Measurements from ENCODE around the gene ZNF487. TPM values are rescaled to one million over a fixed set of nuclear protein-coding genes. Genes with fewer than 3 reads are reported as not detected.
A peak's percentile ranks its signal among the peaks of the same experiment; 100 is the strongest.
"Not testable (repeated sequence)": the region's sequence is repeated elsewhere in the genome, so short reads cannot be mapped to it uniquely, and the experiment has no call there.

The ZNF487 gene
- polyA plus RNA-seq, 1 experiment = 4.5 TPM

- ChIA-PET POLR2A (no interaction called here), CTCF (no interaction called here)
- no peak for DNase-seq (ENCODE audit: low read depth)
- no peak for TF ChIP-seq CTCF (IDR thresholded peaks at IDR 0.05; ENCODE audit: insufficient read depth, low read depth, low read length)
- no peaks in the 10 kb centered on the region for H3K27me3 ChIP-seq (ENCODE audit: control insufficient read depth, insufficient read depth, low read length)
- H3K36me3 ChIP-seq (ENCODE audit: control insufficient read depth, insufficient read depth, low read length) = no peaks in the 10 kb centered on the region
- no peak overlapping the region for H3K4me3 ChIP-seq (ENCODE audit: low read depth, low read length)
These were observed 15.5 kb downstream of the ZNF487 start for GRCh38 chr10:43452356-43452914.

DNA sequence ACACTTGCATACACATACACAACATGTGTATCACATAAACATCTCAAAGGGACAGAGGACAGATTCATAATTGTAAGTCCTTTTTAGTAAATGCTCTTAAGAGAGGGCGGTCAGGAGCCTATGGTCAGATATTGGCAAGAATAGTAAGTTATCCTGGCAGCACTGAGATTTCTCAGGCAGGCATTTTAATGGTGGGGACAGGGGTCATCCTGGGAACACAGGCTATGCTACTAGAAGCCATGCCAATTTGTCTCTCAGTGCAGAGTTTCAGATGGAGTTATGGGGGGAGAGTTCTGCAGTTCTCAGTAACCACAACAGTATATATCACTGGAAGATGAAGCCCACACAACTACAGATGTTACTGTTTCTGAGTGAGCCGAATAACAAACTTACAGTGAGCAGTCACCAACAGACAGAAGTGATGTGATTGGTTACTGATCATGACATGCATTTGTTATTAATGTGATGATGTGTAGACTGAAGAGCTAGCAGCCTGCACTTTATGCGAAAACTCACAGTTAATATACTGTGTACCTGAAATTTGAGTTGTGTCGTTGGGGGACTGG is 16.4 kb downstream of the ZNF487 start:
- no peaks in the 10 kb centered on the region for H3K27me3 ChIP-seq (ENCODE audit: control insufficient read depth, insufficient read depth, low read length)
- POLR2A ChIA-PET = no interaction called here
- TF ChIP-seq CTCF (IDR thresholded peaks at IDR 0.05; ENCODE audit: insufficient read depth, low read depth, low read length) = no peak
- CTCF ChIA-PET = interaction anchor here (0.7 kb wide), 1 partner anchor 8 kb away, joined by 3 read pairs; no protein-coding TSS in a partner anchor
- H3K36me3 ChIP-seq (ENCODE audit: control insufficient read depth, insufficient read depth, low read length) = no peaks in the 10 kb centered on the region
- H3K4me3 ChIP-seq (ENCODE audit: low read depth, low read length) = no peak overlapping the region
- DNase-seq (ENCODE audit: low read depth) = no peak

DNA sequence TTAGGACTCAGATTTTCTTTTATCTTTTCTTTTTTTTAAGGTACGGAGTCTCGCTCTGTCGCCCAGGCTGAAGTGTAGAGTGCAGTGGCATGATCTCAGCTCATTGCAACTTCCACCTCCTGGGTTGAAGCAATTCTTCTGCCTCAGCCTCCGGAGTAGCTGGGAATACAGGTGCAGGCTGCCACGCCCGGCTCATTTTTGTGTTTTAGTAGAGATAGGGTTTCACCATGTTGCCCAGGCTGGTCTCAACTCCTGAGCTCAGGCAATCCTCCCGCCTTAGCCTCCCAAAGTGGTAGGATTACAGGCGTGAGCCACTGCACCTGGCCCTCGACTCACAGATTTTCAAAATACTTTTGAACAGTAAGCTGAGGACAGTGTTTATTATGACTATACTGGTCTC is 17.1 kb downstream of the ZNF487 start:
- DNase-seq (ENCODE audit: low read depth); H3K36me3 ChIP-seq (ENCODE audit: control insufficient read depth, insufficient read depth, low read length); POLR2A ChIA-PET; H3K27me3 ChIP-seq (ENCODE audit: control insufficient read depth, insufficient read depth, low read length); H3K4me3 ChIP-seq (ENCODE audit: low read depth, low read length); CTCF ChIA-PET: not testable (repeated sequence)

GRCh38 chr10:43456561-43456960 is 19.6 kb downstream of the ZNF487 start:
- CTCF ChIA-PET = interaction anchor here (1.1 kb wide), 1 partner anchor 36 kb away, joined by 3 read pairs; no protein-coding TSS in a partner anchor
- H3K27me3 ChIP-seq (ENCODE audit: control insufficient read depth, insufficient read depth, low read length); POLR2A ChIA-PET; H3K4me3 ChIP-seq (ENCODE audit: low read depth, low read length); DNase-seq (ENCODE audit: low read depth); H3K36me3 ChIP-seq (ENCODE audit: control insufficient read depth, insufficient read depth, low read length): not testable (repeated sequence)

GRCh38 chr10:43458227-43458626 is 21.3 kb downstream of the ZNF487 start:
- no peaks in the 10 kb centered on the region for H3K36me3 ChIP-seq (ENCODE audit: control insufficient read depth, insufficient read depth, low read length)
- CTCF ChIA-PET = interaction anchor here (0.7 to 1.1 kb wide), 3 partner anchors 62 to 379 kb away, joined by 3 read pairs; no protein-coding TSS in a partner anchor
- H3K4me3 ChIP-seq (ENCODE audit: low read depth, low read length) = no peak overlapping the region
- TF ChIP-seq CTCF (IDR thresholded peaks at IDR 0.05; ENCODE audit: insufficient read depth, low read depth, low read length) = no peak
- DNase-seq (ENCODE audit: low read depth) = no peak
- POLR2A ChIA-PET = no interaction called here
- H3K27me3 ChIP-seq (ENCODE audit: control insufficient read depth, insufficient read depth, low read length) = no peaks in the 10 kb centered on the region

- POLR2A ChIA-PET = no interaction called here
- TF ChIP-seq CTCF (IDR thresholded peaks at IDR 0.05; ENCODE audit: insufficient read depth, low read depth, low read length) = peak; percentile 57
- no peaks in the 10 kb centered on the region for H3K27me3 ChIP-seq (ENCODE audit: control insufficient read depth, insufficient read depth, low read length)
- DNase-seq (ENCODE audit: low read depth) = no peak
- CTCF ChIA-PET = interaction anchor here (0.6 to 1.5 kb wide), 6 partner anchors 9 to 302 kb away, joined by 3 to 5 read pairs (median 4); no protein-coding TSS in a partner anchor
- H3K36me3 ChIP-seq (ENCODE audit: control insufficient read depth, insufficient read depth, low read length) = no peaks in the 10 kb centered on the region
- no peak overlapping the region for H3K4me3 ChIP-seq (ENCODE audit: low read depth, low read length)
These were observed 25.0 kb downstream of the ZNF487 start for GRCh38 chr10:43461950-43462349.

GRCh38 chr10:43465086-43465735 is 28.3 kb downstream of the ZNF487 start:
- H3K4me3 ChIP-seq (ENCODE audit: low read depth, low read length); CTCF ChIA-PET; H3K36me3 ChIP-seq (ENCODE audit: control insufficient read depth, insufficient read depth, low read length); DNase-seq (ENCODE audit: low read depth); POLR2A ChIA-PET; H3K27me3 ChIP-seq (ENCODE audit: control insufficient read depth, insufficient read depth, low read length): not testable (repeated sequence)

DNA sequence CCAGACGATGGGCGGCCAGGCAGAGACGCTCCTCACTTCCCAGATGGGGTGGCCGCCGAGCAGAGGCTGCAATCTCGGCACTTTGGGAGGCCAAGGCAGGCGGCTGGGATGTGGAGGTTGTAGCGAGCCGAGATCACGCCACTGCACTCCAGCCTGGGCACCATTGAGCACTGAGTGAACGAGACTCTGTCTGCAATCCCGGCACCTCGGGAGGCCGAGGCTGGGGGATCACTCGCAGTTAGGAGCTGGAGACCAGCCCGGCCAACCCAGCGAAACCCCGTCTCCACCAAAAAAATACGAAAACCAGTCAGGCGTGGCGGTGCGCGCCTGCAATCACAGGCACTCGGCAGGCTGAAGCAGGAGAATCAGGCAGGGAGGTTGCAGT is 28.8 kb downstream of the ZNF487 start:
- H3K27me3 ChIP-seq (ENCODE audit: control insufficient read depth, insufficient read depth, low read length); H3K36me3 ChIP-seq (ENCODE audit: control insufficient read depth, insufficient read depth, low read length); CTCF ChIA-PET; H3K4me3 ChIP-seq (ENCODE audit: low read depth, low read length); POLR2A ChIA-PET; DNase-seq (ENCODE audit: low read depth): not testable (repeated sequence)
